Thymus (tissue), 11 donors: Measurements from ENCODE around the gene LAMC2. TPM values are rescaled to one million over a fixed set of nuclear protein-coding genes. Genes with fewer than 3 reads are reported as not detected.

Experiments
- DNase-seq, 9 donors: peaks; one replicate each; pipeline ENCODE4 v3.0.0-alpha.2; 2013; ENCODE audit warnings: low spot score in 9 of 9, low read depth in 6 of 9, missing footprints in 1 of 9
- H3K27ac ChIP-seq, 2 donors: one replicate each; pipeline ENCODE4 v1.5.1; 2013; ENCODE audit warnings: control low read depth in 1 of 2, low read depth in 1 of 2, low read length in 1 of 2, mild to moderate bottlenecking in 1 of 2, moderate library complexity in 1 of 2
- H3K27me3 ChIP-seq, 2 donors: one replicate each; pipeline ENCODE4 v1.5.1; 2013; ENCODE audit warnings: low read length in 1 of 2; ENCODE audit not compliant: control insufficient read depth in 2 of 2, insufficient read depth in 1 of 2
- H3K36me3 ChIP-seq, 2 donors: one replicate each; pipeline ENCODE4 v1.5.1; 2013; ENCODE audit warnings: low read length in 1 of 2, mild to moderate bottlenecking in 1 of 2, moderate library complexity in 1 of 2; ENCODE audit not compliant: control insufficient read depth in 2 of 2, insufficient read depth in 2 of 2
- H3K4me1 ChIP-seq, 2 donors: one replicate each; pipeline ENCODE4 v1.5.1; 2013; ENCODE audit warnings: low read length in 2 of 2; ENCODE audit not compliant: control insufficient read depth in 2 of 2, insufficient read depth in 2 of 2
- H3K4me3 ChIP-seq, 2 donors: one replicate each; pipeline ENCODE4 v1.5.1; 2013; ENCODE audit warnings: low read length in 2 of 2, control low read depth in 1 of 2, mild to moderate bottlenecking in 1 of 2
- H3K9me3 ChIP-seq, 2 donors: one replicate each; pipeline ENCODE4 v1.5.1; 2013; ENCODE audit warnings: low read length in 1 of 2, mild to moderate bottlenecking in 1 of 2; ENCODE audit not compliant: control insufficient read depth in 2 of 2, insufficient read depth in 1 of 2
- WGBS: extraction: QIAGEN DNeasy Blood & Tissue Kit; methylation state at CpG from one replicate; pipeline ENCODE4 v1.1.7; 2013; 5-methylcytosine and 5-hydroxymethylcytosine counted together
- polyA plus RNA-seq: library from polyadenylated mRNA; stranded (reverse); fragments of 200-250 nt; gene quantifications from one replicate; pipeline ENCODE4 v1.2.3, GENCODE V29; 2013
- total RNA-seq: library from RNA; stranded (reverse); fragments of 120-200 nt; gene quantifications from one replicate; pipeline ENCODE4 v1.2.4, GENCODE V29; 2013
- donor health status: healthy.

Gene LAMC2
- total and polyA plus RNA-seq, 2 donors, result 8.2 to 10.4 TPM

- no peak for DNase-seq
- no peaks in the 10 kb centered on the region for H3K4me1 ChIP-seq
- 19% methylated on average over 3 of the region's 3 CpGs for WGBS
- H3K36me3 ChIP-seq, result no peaks in the 10 kb centered on the region
- peaks cover 0 to under 1% of the 10 kb centered on the region in 2 donors for H3K27me3 ChIP-seq
- no peak overlapping the region for H3K4me3 ChIP-seq
- H3K27ac ChIP-seq, result peak overlapping the region in 1 of 2 donors; percentile 76
- H3K9me3 ChIP-seq, result no peaks in the 10 kb centered on the region
Observed at GRCh38 chr1:183180218-183180617, 5.8 kb upstream of the LAMC2 start.

- Histone ChIP-seq H3K36me3 (no peaks in the 10 kb centered on the region), H3K4me1 (peaks cover 0 to 2% of the 10 kb centered on the region in 2 donors), H3K27me3 (peaks cover 0 to 5% of the 10 kb centered on the region in 2 donors), H3K27ac (peak overlapping the region in 1 of 2 donors; percentile 76), H3K4me3 (no peak overlapping the region), H3K9me3 (no peaks in the 10 kb centered on the region)
- peak in 1 of 9 donors; percentile 31 for DNase-seq
- 80% methylated on average over 3 of the region's 3 CpGs for WGBS
Observed at GRCh38 chr1:183180634-183181056, 5.4 kb upstream of the LAMC2 start.

- H3K27ac ChIP-seq, result peak overlapping the region in 1 of 2 donors; percentile 57
- peak in 1 of 9 donors; percentile 49 for DNase-seq
- H3K4me3 ChIP-seq, result peak overlapping the region; percentile 41 to 43
- no peaks in the 10 kb centered on the region for H3K36me3 ChIP-seq
- peaks cover 0 to 10% of the 10 kb centered on the region in 2 donors for H3K4me1 ChIP-seq
- 81% methylated on average over 4 of the region's 4 CpGs for WGBS
- peaks cover 0 to 23% of the 10 kb centered on the region in 2 donors for H3K27me3 ChIP-seq
- no peaks in the 10 kb centered on the region for H3K9me3 ChIP-seq
Observed at GRCh38 chr1:183186841-183187240, 777 bp downstream of the LAMC2 start.

- no peak for DNase-seq
- Histone ChIP-seq H3K27ac (no peak overlapping the region), H3K36me3 (no peaks in the 10 kb centered on the region), H3K9me3 (no peaks in the 10 kb centered on the region), H3K4me3 (no peak overlapping the region), H3K4me1 (peaks cover 0 to 10% of the 10 kb centered on the region in 2 donors), H3K27me3 (peaks cover 0 to 23% of the 10 kb centered on the region in 2 donors)
- 95% methylated on average over 1 of the region's 1 CpG for WGBS
Observed at GRCh38 chr1:183188240-183188639, 2.2 kb downstream of the LAMC2 start.

- Histone ChIP-seq H3K36me3 (no peaks in the 10 kb centered on the region), H3K27ac (no peak overlapping the region), H3K27me3 (peaks cover 0 to 6% of the 10 kb centered on the region in 2 donors), H3K9me3 (no peaks in the 10 kb centered on the region), H3K4me3 (no peak overlapping the region), H3K4me1 (peaks cover 6 to 17% of the 10 kb centered on the region in 2 donors)
- DNase-seq, result no peak
- 96% methylated on average over 1 of the region's 1 CpG for WGBS
Observed at GRCh38 chr1:183191833-183192232, 5.8 kb downstream of the LAMC2 start.

GRCh38 chr1:183193963-183194525 lies 8.0 kb downstream of the LAMC2 start:
- no peaks in the 10 kb centered on the region for H3K27me3 ChIP-seq
- 96% methylated on average over 4 of the region's 4 CpGs for WGBS
- no peaks in the 10 kb centered on the region for H3K36me3 ChIP-seq
- no peaks in the 10 kb centered on the region for H3K9me3 ChIP-seq
- H3K4me3 ChIP-seq, result no peak overlapping the region
- no peak overlapping the region for H3K27ac ChIP-seq
- H3K4me1 ChIP-seq, result peaks cover 6 to 20% of the 10 kb centered on the region in 2 donors
- DNase-seq, result no peak

GRCh38 chr1:183194527-183195141 lies 8.6 kb downstream of the LAMC2 start:
- Histone ChIP-seq H3K27me3 (no peaks in the 10 kb centered on the region), H3K4me1 (peaks cover 6 to 20% of the 10 kb centered on the region in 2 donors), H3K36me3 (no peaks in the 10 kb centered on the region), H3K27ac (peak overlapping the region in 1 of 2 donors; percentile 82), H3K4me3 (no peak overlapping the region), H3K9me3 (no peaks in the 10 kb centered on the region)
- WGBS, result 7% methylated on average over 1 of the region's 1 CpG
- DNase-seq, result peak in 8 of 9 donors; percentile 44 to 87 (median 66)

GRCh38 chr1:183195142-183195574 lies 9.1 kb downstream of the LAMC2 start:
- peak overlapping the region; percentile 19 to 82 for H3K27ac ChIP-seq
- no peaks in the 10 kb centered on the region for H3K27me3 ChIP-seq
- no peak overlapping the region for H3K4me3 ChIP-seq
- H3K4me1 ChIP-seq, result peaks cover 6 to 20% of the 10 kb centered on the region in 2 donors
- 33% methylated on average over 3 of the region's 3 CpGs for WGBS
- no peak for DNase-seq
- no peaks in the 10 kb centered on the region for H3K36me3 ChIP-seq
- no peaks in the 10 kb centered on the region for H3K9me3 ChIP-seq

GRCh38 chr1:183197762-183198161 lies 11.7 kb downstream of the LAMC2 start:
- Histone ChIP-seq H3K9me3 (no peaks in the 10 kb centered on the region), H3K27ac (no peak overlapping the region), H3K36me3 (no peaks in the 10 kb centered on the region), H3K27me3 (no peaks in the 10 kb centered on the region), H3K4me1 (peaks cover 6 to 20% of the 10 kb centered on the region in 2 donors), H3K4me3 (no peak overlapping the region)
- DNase-seq, result no peak
- 90% methylated on average over 4 of the region's 4 CpGs for WGBS
